GM12892 (cell line): ENCODE data around the gene DGKE.

ENCODE experiments used
- POLR2A ChIP-seq: IDR thresholded peaks from 2 replicates; pipeline ENCODE4 v1.6.1; 2011; ENCODE audit warnings: low read depth, low read length, control low read depth
- POLR2AphosphoS5 ChIP-seq: IDR thresholded peaks from 2 replicates; pipeline ENCODE4 v1.6.1; 2011; ENCODE audit warnings: low read depth, low read length, control low read depth

DNA sequence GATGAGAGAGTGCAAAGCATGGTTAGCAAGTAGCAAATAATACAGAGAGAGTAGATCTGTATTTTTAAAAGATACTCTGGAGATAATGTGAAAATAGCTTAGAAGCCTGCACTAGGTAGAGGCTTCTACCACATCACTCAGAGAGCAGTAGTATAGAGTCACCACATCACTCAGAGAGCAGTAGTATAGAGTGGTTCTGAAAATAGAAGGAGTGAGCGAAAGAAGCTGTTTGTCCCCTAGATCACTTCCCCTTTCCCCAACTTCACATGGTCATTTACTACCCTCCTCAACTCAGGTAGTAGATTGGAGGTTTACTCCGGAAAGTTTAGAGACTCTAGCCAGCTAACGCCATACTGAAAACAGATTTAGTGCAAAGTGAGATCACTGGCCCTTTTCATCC lies 17.1 kb downstream of the DGKE start:
- TF ChIP-seq POLR2AphosphoS5 (no peak), POLR2A (no peak)
